ENCODE data around the gene PTPRN2.
"Not testable (repeated sequence)": the region's sequence is repeated elsewhere in the genome, so short reads cannot be mapped to it uniquely, and the experiment has no call there.

Gene PTPRN2

GRCh38 chr7:158174947-158175346 lies 412.7 kb downstream of the PTPRN2 start:
- no peak for DNase-seq (ENCODE audit: low spot score)

GRCh38 chr7:158167373-158167772 lies 420.2 kb downstream of the PTPRN2 start:
- no peak for DNase-seq (ENCODE audit: low spot score)

- DNase-seq (ENCODE audit: low spot score), result no peak
Measured at GRCh38 chr7:158166386-158167340, 421.0 kb downstream of the PTPRN2 start.

- no peak for DNase-seq (ENCODE audit: low spot score)
Measured at GRCh38 chr7:158165711-158166110, 421.9 kb downstream of the PTPRN2 start.

- no peak for DNase-seq (ENCODE audit: low spot score)
Measured at GRCh38 chr7:158164101-158165095, 423.2 kb downstream of the PTPRN2 start.

- DNase-seq (ENCODE audit: low spot score), result no peak
Measured at GRCh38 chr7:158161194-158161593, 426.4 kb downstream of the PTPRN2 start.

- no peak for DNase-seq (ENCODE audit: low spot score)
Measured at GRCh38 chr7:158160199-158160598, 427.4 kb downstream of the PTPRN2 start.

GRCh38 chr7:158157460-158157859 lies 430.2 kb downstream of the PTPRN2 start:
- DNase-seq (ENCODE audit: low spot score), result no peak

- DNase-seq (ENCODE audit: low spot score), result peak; percentile 94
Measured at GRCh38 chr7:158151273-158151672, 436.4 kb downstream of the PTPRN2 start.

GRCh38 chr7:158150234-158150633 lies 437.4 kb downstream of the PTPRN2 start:
- DNase-seq (ENCODE audit: low spot score), result no peak

- DNase-seq (ENCODE audit: low spot score), result not testable (repeated sequence)
Measured at GRCh38 chr7:158147431-158147830, 440.2 kb downstream of the PTPRN2 start.

- no peak for DNase-seq (ENCODE audit: low spot score)
Measured at GRCh38 chr7:158145370-158145769, 442.3 kb downstream of the PTPRN2 start.

GRCh38 chr7:158143196-158144120 lies 444.2 kb downstream of the PTPRN2 start:
- DNase-seq (ENCODE audit: low spot score), result no peak

- no peak for DNase-seq (ENCODE audit: low spot score)
Measured at GRCh38 chr7:158142657-158143056, 445.0 kb downstream of the PTPRN2 start.

GRCh38 chr7:158141806-158142518 lies 445.7 kb downstream of the PTPRN2 start:
- no peak for DNase-seq (ENCODE audit: low spot score)

GRCh38 chr7:158141221-158141582 lies 446.4 kb downstream of the PTPRN2 start:
- no peak for DNase-seq (ENCODE audit: low spot score)

- DNase-seq (ENCODE audit: low spot score), result no peak
Measured at GRCh38 chr7:158140538-158141220, 446.9 kb downstream of the PTPRN2 start.

GRCh38 chr7:158139499-158139898 lies 448.1 kb downstream of the PTPRN2 start:
- no peak for DNase-seq (ENCODE audit: low spot score)

- DNase-seq (ENCODE audit: low spot score), result no peak
Measured at GRCh38 chr7:158138329-158138597, 449.4 kb downstream of the PTPRN2 start.

GRCh38 chr7:158137516-158138328 lies 449.9 kb downstream of the PTPRN2 start:
- DNase-seq (ENCODE audit: low spot score), result no peak

All from SW480 (cell line).